ENCODE results near the gene PSME3.

PSME3 gene

DNA sequence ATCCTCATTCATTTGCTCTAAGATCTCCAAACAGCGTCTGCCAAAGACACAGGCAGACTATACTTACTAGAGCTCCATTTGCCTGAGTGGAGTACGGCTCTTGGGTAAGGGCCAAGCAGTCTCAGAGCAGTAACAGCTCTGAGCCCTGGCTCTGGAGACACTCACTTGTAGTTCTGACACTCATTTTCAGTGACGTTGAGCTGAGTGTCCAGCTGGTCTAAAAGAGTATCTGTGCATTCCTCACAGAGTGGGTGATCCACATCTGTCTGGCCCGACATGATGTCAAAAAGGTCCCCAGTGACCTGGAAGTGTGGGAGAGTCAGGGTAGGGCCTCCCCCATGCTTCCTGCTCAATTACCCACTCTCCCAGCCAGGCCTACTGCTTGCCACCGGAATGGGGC lies 14.8 kb upstream of the PSME3 start:
- DNase-seq, result no peak

DNA sequence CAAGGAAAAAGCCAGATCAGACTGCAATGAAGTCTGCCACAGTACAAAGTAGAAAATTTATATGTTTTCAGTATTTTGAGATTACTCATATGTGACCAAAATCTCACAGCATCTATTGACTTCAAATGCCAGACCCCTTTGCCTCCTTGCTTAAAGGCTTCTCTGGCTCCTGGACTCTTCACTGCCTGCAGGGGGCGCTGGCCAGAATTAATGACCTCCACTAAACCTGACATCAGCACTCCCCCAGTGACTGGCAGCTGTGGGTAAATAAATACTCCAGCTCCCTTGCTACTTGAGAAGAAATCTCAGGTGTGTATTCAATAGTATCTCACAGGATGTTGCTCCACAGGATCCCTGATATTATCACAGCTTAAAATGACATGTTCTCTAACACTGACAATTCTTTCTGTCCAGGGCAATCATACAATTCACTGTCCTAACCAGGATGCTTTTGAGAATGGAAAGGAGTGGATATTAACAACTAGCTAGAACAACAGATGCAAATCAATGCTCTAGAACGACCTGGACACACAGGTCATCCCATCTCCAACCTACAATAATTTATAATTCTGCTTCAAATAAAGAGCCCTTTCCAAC lies 13.2 kb upstream of the PSME3 start:
- DNase-seq, result peak; percentile 46

DNA sequence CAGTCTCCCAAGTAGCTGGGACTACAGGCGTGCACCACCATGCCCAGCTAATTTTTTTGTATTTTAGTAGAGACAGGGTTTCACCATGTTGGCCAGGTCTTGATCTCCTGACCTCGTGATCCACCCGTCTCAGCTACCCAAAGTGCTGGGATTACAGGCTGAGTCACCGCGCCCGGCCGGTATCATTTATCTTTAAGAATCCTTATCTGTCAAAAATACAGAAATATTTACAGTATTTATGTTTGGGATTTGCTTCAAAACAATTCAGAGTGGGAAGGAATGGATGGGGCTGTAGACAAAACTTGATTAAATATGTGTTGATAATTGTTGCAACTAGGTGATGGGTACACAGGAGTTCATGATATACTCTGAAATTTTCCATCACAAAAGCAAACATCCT lies 12.0 kb upstream of the PSME3 start:
- DNase-seq, result no peak

DNA sequence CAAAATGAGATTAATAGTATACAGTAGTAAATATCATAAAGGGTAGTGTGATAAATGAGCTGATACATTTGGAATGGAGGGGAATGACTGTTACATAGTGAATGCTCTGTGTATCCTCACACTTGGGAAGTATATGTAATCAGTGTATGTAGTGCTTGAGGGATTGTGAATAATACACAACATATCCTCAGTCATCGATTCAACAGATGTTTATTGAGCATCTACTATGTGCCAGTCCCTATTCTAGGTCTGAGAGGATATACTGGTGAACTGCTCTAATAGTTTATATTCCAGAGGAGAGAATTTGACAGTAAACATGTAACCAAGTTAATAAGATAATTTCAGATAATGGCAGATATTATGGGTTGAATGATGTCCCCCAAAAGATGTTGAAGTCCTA lies 5.7 kb upstream of the PSME3 start:
- DNase-seq, result no peak

DNA sequence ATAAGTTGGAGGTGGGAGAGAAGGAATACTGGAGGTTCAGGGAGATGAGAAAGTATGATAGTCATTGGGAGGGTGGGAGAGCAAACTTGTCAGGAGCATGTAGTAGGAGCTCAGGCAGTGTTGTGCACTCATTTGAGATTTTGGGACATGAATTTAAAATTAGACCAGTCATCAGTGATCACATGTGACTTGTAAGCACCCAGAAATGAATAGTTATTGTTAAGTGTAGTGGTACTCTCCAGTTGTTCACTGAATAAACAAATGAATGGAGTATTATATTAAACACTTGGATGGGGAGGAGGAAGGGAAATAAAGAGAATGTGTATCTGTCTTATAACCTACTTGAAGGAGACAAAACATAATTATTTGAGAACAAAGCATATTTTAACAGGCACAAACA lies 2.2 kb upstream of the PSME3 start:
- DNase-seq, result no peak

DNA sequence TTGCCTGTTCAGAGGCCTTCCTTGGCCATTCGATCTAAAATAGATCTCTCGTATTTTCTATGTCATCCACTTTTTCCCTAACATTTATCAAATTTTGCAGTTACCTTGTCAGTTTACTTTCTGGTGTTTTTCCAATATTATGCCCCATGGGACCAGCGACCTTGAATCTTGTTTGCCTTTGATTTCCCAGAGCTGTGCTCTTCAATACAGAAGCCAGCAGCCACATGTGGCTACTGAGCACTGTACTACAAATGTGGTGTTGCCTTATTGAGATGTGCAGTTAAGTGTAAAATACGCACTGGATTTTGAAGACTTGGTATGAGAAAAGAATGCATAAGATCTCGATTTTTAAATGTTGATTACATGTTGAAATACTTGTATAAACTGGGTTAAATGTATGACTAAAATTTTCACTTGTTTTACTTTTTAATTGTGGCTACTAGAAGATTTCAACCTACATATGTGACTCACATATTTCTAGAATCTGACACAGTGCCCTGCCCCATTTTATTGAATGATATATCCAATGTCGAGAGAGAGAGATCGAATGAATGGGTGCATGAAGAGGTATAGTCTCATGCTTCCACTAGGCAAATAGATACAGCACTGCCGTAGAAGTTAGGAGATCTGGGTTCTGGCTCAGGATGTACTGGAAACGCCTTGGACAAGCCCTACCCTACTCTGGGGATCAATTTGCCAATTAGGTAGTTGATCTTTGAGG lies 824 bp upstream of the PSME3 start:
- DNase-seq, result no peak

DNA sequence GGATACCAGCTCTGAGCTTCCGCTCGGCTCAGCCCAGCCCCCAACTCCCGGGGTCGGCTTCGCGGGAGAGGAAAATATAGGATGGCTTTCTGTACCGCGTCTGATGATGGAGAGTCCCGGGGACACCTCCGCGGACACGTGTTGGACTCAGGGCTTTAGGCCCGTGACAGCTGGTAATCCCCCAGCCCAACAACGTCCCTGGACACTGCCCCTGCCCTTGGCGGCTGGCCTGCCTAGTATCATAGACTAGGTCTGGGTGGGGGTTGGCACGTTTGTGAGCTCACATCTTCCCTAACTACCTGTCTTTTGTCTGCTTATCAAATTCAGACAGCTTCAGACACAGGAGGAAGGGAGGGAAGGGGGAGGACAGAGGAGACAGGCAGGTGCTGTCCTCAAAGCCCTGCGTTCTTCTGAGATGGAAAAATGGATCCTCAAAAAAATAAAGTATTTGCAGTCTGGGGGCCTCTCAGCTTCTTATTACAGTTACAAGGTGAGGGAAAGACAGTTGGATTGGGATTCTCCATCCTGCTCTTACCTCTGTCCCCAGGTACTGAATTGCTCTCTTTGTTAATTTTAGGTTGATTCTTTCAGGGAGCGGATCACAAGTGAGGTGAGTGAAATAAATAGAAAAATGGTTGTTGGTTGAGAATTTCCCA lies 698 bp downstream of the PSME3 start:
- no peak for DNase-seq

DNA sequence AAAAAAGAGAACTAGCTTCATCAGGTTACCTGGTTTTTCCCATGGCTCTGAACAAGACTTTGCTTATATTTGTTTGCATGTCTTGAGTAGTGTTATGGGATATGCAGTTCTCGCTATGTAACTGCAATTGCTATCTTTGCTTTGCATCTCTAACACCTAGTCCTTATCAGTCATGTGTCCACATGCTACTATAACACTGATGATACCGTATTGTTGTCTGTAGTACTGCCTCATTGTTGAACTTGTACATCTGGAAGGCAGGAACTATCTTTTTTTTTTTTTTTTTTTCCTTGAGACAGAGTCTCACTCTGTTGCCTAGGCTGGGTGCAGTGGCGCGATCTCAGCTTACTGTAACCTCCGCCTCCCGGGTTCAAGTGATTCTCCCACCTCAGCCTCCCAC lies 2.5 kb downstream of the PSME3 start:
- DNase-seq, result no peak

DNA sequence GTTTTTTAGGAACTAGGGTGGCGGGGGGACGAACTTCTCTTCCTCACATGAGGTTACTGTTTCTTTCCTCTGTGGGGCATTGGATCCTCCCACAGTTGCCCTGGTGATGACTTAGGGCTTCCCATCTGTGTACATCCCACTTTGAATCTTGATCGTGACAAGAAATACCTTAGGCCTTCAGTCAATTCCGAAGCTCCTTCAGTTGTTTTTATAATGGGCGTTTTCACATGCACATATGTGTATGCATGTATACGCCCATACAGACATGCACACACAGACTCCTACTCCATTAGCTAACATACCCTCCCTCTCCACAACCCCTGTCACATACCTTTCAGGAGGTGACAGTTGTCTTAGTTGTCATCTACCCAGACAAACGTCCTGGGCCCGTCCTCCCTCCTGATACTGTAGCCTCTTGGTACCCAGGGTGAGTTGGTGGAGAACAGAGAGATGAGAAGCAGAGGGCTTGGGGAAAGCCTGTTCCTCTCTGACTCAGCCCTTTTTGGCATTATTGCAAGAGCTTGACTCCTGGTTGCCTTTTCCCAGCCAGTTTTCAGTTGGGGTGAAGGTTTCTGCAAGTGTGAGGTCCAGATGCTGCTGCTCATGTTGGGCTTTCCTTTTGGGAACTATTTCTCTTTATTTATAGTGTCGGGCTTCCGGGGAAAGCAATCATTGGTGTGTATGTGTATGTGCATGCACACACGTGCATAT lies 8.9 kb downstream of the PSME3 start:
- DNase-seq, result no peak

DNA sequence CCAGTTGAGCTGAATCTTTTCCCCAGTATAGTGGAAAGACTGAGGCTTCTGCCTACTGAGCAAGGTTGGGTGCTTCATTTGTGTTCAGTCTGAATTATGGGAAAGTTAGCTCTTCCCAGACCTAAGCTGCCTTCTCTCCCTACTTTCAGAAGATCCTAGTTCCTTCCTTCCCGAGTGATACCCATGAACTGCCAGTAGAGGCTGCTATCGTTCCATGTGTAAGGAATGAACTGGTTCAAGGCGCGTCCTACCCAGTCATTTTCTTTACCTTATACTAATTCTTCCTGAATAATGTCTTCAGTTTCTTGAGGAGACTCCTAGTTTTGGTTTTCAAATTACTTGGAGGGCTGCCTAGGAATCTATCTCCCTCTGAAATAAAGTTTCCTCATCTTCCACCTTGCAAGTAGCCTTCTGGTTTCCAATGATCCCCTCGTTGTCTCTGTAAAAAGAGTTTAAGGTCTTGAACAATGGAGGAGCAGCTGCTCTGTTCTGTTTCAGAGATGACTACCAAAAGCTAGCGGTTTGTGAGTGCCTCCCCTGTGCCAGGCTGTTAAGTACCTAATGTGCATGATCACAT lies 10.2 kb downstream of the PSME3 start:
- peak; percentile 4 for DNase-seq

DNA sequence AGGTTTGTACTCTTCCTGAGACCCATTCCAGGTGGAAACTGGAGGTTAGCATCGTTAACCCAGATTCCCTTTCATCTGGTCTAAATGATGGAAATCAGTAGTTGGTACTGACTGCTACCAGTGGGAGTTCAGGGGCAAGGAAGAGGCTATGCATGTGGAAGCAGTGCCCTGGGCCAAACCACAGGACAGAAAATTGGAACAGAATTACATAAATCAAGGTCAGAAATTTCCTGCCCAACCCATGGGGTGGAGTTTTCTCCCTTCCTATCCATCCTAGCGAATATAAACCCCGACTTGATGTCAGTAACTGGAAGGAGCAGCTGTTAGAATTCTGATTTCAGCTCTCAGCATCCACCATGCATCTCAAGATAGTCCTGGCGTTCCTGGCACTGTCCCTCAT lies 11.1 kb downstream of the PSME3 start, which contains the start of gene AOC2:
TSS of gene AOC2 (plus strand) at position 310 of the 400 bp plus-strand sequence. CDS start at position 357, 47 bp downstream.
- no peak for DNase-seq

DNA sequence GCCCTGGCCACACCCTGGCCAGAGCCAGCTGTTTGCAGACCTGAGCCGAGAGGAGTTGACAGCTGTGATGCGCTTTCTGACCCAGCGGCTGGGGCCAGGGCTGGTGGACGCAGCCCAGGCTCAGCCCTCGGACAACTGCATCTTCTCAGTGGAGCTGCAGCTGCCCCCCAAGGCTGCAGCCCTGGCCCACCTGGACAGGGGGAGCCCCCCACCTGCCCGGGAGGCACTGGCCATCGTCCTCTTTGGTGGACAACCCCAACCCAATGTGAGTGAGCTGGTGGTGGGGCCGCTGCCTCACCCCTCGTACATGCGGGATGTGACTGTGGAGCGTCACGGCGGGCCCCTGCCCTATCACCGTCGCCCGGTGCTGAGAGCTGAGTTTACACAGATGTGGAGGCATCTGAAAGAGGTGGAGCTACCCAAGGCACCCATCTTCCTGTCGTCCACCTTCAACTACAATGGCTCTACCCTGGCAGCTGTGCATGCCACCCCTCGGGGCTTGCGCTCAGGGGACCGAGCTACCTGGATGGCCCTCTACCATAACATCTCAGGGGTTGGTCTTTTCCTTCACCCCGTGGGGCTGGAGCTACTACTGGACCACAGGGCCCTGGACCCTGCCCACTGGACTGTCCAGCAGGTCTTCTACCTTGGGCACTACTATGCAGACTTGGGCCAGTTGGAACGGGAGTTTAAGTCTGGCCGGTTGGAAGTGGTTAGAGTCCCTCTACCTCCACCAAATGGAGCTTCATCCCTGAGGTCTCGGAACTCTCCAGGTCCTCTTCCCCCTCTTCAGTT lies 11.8 kb downstream of the PSME3 start:
- DNase-seq, result no peak

DNA sequence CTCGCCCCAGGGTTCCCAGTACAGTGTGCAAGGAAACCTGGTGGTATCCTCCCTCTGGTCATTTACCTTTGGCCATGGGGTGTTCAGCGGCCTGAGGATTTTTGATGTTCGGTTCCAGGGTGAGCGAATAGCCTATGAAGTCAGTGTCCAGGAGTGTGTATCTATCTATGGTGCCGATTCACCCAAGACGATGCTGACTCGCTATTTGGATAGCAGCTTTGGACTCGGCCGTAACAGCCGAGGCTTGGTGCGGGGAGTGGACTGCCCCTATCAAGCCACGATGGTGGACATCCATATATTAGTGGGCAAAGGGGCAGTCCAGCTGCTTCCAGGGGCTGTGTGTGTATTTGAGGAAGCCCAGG lies 12.3 kb downstream of the PSME3 start:
- no peak for DNase-seq

DNA sequence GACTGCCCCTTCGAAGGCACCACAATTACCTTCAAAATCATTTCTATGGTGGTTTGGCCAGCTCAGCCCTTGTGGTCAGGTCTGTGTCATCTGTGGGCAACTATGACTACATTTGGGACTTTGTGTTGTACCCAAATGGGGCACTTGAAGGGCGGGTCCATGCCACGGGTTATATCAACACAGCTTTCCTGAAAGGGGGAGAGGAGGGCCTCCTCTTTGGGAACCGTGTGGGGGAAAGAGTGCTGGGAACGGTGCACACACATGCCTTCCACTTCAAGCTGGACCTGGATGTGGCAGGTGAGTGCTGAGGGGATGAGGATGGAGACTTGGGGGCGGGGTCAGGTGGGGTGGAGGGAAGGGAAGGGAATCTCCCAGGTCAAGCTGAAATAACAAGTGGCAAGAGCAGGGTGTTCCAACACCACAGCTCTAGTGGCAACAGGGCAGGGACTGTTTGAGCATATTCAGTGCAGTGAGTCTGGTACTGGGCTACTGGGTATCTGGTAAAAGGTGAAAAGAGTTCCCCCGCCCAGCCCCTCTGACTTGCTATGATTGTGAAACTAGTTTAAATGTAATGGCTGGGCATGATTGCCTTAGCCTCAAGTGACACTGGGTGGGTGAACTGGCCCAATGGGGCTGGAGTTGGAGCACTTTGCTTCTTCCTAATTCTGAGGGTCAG lies 12.9 kb downstream of the PSME3 start:
- DNase-seq, result no peak

DNA sequence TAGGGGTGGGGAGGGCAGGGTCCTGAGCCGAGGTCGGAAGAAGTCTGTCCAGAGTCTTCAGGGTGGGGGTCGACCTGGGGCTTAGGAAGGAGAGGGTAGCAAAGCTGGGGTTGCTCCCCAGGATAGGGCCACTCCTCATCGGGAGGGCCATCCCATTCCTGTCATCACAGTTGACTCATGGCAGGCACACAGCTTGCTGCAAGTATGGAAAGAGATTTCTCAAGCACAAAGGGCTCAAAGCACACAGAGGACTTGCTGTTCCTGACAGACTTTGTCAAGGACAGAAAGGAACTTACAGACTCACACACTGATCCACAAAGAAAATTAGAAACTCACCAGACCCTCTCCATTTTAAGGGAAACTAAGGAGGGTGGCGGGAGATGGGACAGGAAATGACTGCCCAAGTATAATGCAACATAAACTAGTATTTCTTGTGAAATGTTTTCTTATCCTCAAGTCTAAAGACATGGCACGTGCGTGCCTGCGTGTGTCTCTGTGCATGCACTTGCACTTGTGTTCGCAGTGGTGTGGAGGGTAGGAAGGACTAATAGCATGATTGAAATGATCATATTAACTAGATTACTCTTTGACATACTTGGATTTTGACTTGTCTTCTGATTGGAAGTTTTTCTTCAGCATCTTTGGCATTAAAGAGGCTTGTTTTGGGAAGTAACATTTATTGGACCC lies 13.5 kb downstream of the PSME3 start:
- no peak for DNase-seq

DNA sequence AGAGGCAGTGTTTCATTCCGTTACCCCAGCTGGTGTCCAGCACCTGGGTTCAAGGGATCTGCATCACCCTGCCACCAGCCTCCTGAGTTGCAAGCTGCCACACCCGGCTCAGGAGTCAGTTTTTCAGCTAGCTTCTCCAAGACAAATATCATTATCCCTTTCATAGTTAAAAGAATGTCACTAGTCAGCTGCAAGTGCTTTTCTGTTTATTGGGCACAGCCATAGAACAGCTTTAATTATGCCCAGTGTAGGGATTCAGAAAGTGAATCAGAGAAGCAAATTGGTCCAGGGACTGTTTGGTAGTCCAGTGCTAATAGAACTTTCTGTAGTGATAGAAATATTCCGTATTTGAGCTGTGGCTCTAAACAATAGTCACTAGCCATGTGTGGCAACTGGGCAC lies 14.9 kb downstream of the PSME3 start:
- no peak for DNase-seq

DNA sequence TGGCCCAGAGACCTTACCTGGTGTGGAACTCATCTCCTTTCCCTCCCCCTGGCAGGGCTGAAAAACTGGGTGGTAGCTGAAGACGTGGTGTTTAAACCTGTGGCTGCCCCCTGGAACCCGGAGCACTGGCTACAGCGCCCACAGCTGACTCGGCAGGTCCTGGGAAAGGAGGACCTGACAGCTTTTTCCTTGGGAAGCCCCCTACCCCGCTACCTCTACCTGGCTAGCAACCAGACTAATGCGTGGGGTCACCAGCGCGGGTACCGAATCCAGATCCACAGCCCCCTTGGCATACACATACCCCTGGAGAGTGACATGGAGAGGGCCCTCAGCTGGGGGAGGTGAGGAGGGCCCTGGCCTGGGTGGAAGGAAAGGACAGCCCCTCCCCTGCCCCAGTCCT lies 15.8 kb downstream of the PSME3 start:
- DNase-seq, result no peak

DNA sequence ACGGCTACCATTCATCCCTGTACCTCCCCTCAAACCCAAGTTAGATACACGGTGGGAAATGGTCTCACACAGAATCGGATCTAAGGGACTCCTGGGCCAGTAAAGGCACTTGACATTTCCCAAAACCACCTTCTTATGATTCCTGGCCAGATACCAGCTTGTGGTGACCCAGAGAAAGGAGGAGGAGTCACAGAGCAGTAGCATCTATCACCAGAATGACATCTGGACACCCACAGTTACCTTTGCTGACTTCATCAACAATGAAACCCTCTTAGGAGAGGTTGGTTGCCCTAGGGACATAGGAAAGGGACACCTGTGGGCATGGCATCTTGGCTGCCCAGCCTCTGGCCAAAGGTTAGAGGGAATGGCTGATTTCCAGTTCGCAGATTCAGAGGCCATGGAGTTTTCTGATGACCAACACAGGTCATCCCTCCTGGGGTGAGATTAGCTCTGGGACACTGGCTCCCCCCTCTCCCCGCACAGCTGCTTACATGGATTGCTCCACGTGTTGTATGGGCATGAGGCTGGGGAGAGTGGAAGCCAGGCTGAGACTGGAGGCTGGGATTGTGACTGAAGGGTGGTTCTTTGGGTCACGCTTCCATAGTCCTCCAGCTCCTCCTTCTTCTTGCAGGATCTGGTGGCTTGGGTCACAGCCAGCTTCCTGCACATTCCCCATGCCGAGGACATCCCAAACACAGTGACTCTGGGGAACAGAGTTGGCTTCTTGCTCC lies 16.4 kb downstream of the PSME3 start:
- DNase-seq, result no peak

DNA sequence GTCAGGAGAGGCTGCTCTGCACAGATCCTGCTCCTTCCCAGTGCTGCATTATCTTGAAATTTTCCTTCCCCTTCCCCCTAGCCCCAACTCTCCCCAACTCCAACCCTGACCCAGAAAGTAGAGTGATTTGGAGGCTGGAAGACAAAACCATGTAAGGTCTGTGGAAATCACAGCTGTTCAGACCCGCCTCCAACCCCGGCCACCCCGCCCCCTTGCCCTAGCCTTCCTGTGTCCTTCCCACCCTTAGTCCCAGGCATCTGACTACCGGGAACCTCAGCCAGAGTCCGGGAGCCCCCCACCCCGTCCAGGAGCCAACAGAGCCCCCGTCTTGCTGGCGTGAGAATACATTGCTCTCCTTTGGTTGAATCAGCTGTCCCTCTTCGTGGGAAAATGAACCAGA lies 17.8 kb downstream of the PSME3 start, which contains the start of gene AOC3:
TSS of gene AOC3 (plus strand) at position 246 of the 400 bp plus-strand sequence. CDS start at position 391, 145 bp downstream.
- DNase-seq, result no peak

Data from amniotic stem cell (primary cell).